ENCODE measurements around the gene CTH. TPM values are rescaled to one million over a fixed set of nuclear protein-coding genes. Genes with fewer than 3 reads are reported as not detected.

Gene CTH
- total and polyA plus RNA-seq, 2 of the 13 experiments (the other 11 are each of a cell fraction or from before 2014, with no cell fraction given), result 8.7 to 19.7 TPM

GRCh38 chr1:70434253-70434859, 23.3 kb downstream of the CTH start:
- Histone ChIP-seq H3K27ac (ENCODE audit: extremely low read length, insufficient read depth, low read length) (no peak overlapping the region), H3K36me3 (replicated peaks in 1 of 2; ENCODE audit: control insufficient read depth in 1 of 2, insufficient read depth in 2 of 2, low read length in 2 of 2) (peaks cover 16 to 53% of the 10 kb centered on the region in 2 experiments), H3K4me1 (ENCODE audit: insufficient read depth, low read length) (no peaks in the 10 kb centered on the region), H3K79me2 (ENCODE audit: insufficient read depth, low read length) (no peaks in the 10 kb centered on the region), H3K4me2 (ENCODE audit: low read depth, low read length) (no peak overlapping the region), H2AFZ (ENCODE audit: low read length) (no peak overlapping the region), H3K4me3 (replicated peaks in 1 of 3; ENCODE audit: insufficient read depth in 1 of 3, low read depth in 2 of 3, low read length in 3 of 3) (no peak overlapping the region), H3K9ac (ENCODE audit: insufficient read depth, low read depth, low read length) (no peak overlapping the region), H3K27me3 (ENCODE audit: control insufficient read depth in 1 of 2, insufficient read depth in 2 of 2, low read length in 2 of 2) (no peaks in the 10 kb centered on the region), H3K9me3 (ENCODE audit: low read length) (no peaks in the 10 kb centered on the region), H4K20me1 (ENCODE audit: insufficient read depth, low read length) (no peaks in the 10 kb centered on the region)
- CTCF ChIA-PET (ENCODE audit: low intra/inter-chr PET ratio, low total read pairs), result no interaction called here
- in situ Hi-C loops (cut with HindIII; ENCODE audit: extremely low pct_ligation_motif_present, low pct_unique_long_range_greater_than_20kb) (no loop called here), intact Hi-C loops (cut with micrococcal nuclease; ENCODE audit: unreplicated experiment) (no loop called here)
- no peak for ATAC-seq
- POLR2A ChIA-PET, result no interaction called here
- TF ChIP-seq SAFB2 (CRISPR knock-in tag; IDR thresholded peaks at IDR 0.05; ENCODE audit: borderline replicate concordance, low read depth) (no peak), BCL6 (CRISPR knock-in tag; IDR thresholded peaks at IDR 0.05) (no peak), MEIS1 (CRISPR knock-in tag; IDR thresholded peaks at IDR 0.05; ENCODE audit: borderline replicate concordance) (no peak), TBX3 (IDR thresholded peaks at IDR 0.05; ENCODE audit: borderline replicate concordance) (no peak), HMG20B (CRISPR knock-in tag; conservative IDR thresholded peaks at IDR 0.05) (no peak), ZFP1 (CRISPR knock-in tag; IDR thresholded peaks at IDR 0.05) (no peak), NONO (IDR thresholded peaks at IDR 0.05) (no peak), NONO (CRISPR knock-in tag; conservative IDR thresholded peaks at IDR 0.05) (no peak), PAF1 (CRISPR knock-in tag; IDR thresholded peaks at IDR 0.05) (no peak), HCFC1 (IDR thresholded peaks at IDR 0.05; ENCODE audit: low read depth, low read length) (no peak), U2AF2 (IDR thresholded peaks at IDR 0.05; ENCODE audit: low read depth, low read length) (no peak)
- TF ChIP-seq, protein P1, sequence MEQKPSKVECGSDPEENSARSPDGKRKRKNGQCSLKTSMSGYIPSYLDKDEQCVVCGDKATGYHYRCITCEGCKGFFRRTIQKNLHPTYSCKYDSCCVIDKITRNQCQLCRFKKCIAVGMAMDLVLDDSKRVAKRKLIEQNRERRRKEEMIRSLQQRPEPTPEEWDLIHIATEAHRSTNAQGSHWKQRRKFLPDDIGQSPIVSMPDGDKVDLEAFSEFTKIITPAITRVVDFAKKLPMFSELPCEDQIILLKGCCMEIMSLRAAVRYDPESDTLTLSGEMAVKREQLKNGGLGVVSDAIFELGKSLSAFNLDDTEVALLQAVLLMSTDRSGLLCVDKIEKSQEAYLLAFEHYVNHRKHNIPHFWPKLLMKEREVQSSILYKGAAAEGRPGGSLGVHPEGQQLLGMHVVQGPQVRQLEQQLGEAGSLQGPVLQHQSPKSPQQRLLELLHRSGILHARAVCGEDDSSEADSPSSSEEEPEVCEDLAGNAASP (CRISPR knock-in tag; IDR thresholded peaks at IDR 0.05; ENCODE audit: borderline replicate concordance), result no peak
- TF ChIP-seq, protein P2, sequence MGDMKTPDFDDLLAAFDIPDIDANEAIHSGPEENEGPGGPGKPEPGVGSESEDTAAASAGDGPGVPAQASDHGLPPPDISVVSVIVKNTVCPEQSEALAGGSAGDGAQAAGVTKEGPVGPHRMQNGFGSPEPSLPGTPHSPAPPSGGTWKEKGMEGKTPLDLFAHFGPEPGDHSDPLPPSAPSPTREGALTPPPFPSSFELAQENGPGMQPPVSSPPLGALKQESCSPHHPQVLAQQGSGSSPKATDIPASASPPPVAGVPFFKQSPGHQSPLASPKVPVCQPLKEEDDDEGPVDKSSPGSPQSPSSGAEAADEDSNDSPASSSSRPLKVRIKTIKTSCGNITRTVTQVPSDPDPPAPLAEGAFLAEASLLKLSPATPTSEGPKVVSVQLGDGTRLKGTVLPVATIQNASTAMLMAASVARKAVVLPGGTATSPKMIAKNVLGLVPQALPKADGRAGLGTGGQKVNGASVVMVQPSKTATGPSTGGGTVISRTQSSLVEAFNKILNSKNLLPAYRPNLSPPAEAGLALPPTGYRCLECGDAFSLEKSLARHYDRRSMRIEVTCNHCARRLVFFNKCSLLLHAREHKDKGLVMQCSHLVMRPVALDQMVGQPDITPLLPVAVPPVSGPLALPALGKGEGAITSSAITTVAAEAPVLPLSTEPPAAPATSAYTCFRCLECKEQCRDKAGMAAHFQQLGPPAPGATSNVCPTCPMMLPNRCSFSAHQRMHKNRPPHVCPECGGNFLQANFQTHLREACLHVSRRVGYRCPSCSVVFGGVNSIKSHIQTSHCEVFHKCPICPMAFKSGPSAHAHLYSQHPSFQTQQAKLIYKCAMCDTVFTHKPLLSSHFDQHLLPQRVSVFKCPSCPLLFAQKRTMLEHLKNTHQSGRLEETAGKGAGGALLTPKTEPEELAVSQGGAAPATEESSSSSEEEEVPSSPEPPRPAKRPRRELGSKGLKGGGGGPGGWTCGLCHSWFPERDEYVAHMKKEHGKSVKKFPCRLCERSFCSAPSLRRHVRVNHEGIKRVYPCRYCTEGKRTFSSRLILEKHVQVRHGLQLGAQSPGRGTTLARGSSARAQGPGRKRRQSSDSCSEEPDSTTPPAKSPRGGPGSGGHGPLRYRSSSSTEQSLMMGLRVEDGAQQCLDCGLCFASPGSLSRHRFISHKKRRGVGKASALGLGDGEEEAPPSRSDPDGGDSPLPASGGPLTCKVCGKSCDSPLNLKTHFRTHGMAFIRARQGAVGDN (CRISPR knock-in tag; IDR thresholded peaks at IDR 0.05), result no peak
- no peak for FAIRE-seq
- WGBS (ENCODE audit: low lambda C conversion rate), result 94% methylated on average over 1 of the region's 1 CpG
- no peak for DNase-seq (ENCODE audit: low spot score)
- no TSS peak for BruUV-seq (replicated peaks)

Measured in HepG2 (cell line).